Panc1 (cell line): Measurements from ENCODE around the gene HLTF. TPM values are rescaled to one million over a fixed set of nuclear protein-coding genes. Genes with fewer than 3 reads are reported as not detected.

ENCODE experiments used
- ATAC-seq: fragments of 200-7000 bp; cut with Tn5 transposase; 2 replicates; pipeline ENCODE4 v1.9.1; 2020; ENCODE audit warnings: mild to moderate bottlenecking, moderate library complexity
- BruUV-seq: library from RNA; stranded (reverse); fragments of 400-500 nt; replicated peaks from 2 replicates; lab custom pipeline; 2021; lab: Mats Ljungman, UMichigan
- CTCF ChIA-PET: fragments of 300-600 bp; sonication (Branson Sonifier 250); formaldehyde crosslinking; loops from one replicate; lab custom pipeline; 2022; ENCODE audit warnings: antibody characterized with exemption; lab: Charles Lee
- POLR2A ChIA-PET: fragments of 300-600 bp; sonication (Branson Sonifier 250); formaldehyde crosslinking; loops from one replicate; lab custom pipeline; 2022; ENCODE audit warnings: antibody characterized with exemption; lab: Charles Lee
- DNase-seq: peaks from one replicate; pipeline ENCODE4 v3.0.0-alpha.2; 2010; ENCODE audit warnings: low read depth, low spot score
- H3K27ac ChIP-seq: 2 replicates; pipeline ENCODE4 v1.5.1; 2011; ENCODE audit warnings: mild to moderate bottlenecking, low read length, inconsistent platforms
- H3K27me3 ChIP-seq: fragments of 200-500 bp; sonication (Bioruptor generic); 2 replicates; pipeline ENCODE4 v1.6.0; 2014; ENCODE audit warnings: low read length, inconsistent platforms; ENCODE audit not compliant: control insufficient read depth, insufficient read depth
- H3K36me3 ChIP-seq: fragments of 200-500 bp; sonication (Bioruptor generic); 2 replicates; pipeline ENCODE4 v1.5.1; 2014; ENCODE audit warnings: inconsistent platforms, mild to moderate bottlenecking, low read length, moderate library complexity; ENCODE audit not compliant: control insufficient read depth, insufficient read depth
- H3K4me1 ChIP-seq: 2 replicates; pipeline ENCODE4 v1.5.1; 2011; ENCODE audit warnings: inconsistent platforms, mild to moderate bottlenecking, low read length, moderate library complexity; ENCODE audit not compliant: control insufficient read depth, insufficient read depth
- H3K4me3 ChIP-seq, 2 experiments: 2 replicates each; pipeline ENCODE4 v1.5.1; 2011 to 2012; ENCODE audit warnings: low read depth in 2 of 2, low read length in 2 of 2, mild to moderate bottlenecking in 2 of 2, inconsistent platforms in 1 of 2, moderate library complexity in 1 of 2
- H3K9me3 ChIP-seq: fragments of 200-500 bp; sonication (Bioruptor generic); 2 replicates; pipeline ENCODE4 v1.5.1; 2014; ENCODE audit warnings: low read depth, mild to moderate bottlenecking, inconsistent platforms, low read length, moderate library complexity; ENCODE audit not compliant: control insufficient read depth, insufficient read depth
- POLR2AphosphoS5 ChIP-seq: IDR thresholded peaks from 2 replicates; pipeline ENCODE4 v1.6.1; 2012; ENCODE audit warnings: mild to moderate bottlenecking, low read depth, low read length, moderate library complexity
- SIN3A ChIP-seq: IDR thresholded peaks from 2 replicates; pipeline ENCODE4 v1.6.1; 2012; ENCODE audit warnings: low read depth, mild to moderate bottlenecking, low read length, moderate library complexity, borderline replicate concordance; ENCODE audit not compliant: insufficient read depth
- TCF7L2 ChIP-seq: IDR thresholded peaks from 2 replicates; pipeline ENCODE4 v1.6.1; 2011; ENCODE audit warnings: mild to moderate bottlenecking, low read depth, low read length, inconsistent platforms
- in situ Hi-C: cut with HindIII; loops from 2 replicates; pipeline ENCODE4 v1.10.0; 2016; ENCODE audit warnings: low sequenced_read_pairs, low pct_unique_long_range_greater_than_20kb
- intact Hi-C: fragments of 100-400 bp; cut with micrococcal nuclease; formaldehyde crosslinking; loops from one replicate; pipeline ENCODE4 v1.10.0; 2022; ENCODE audit not compliant: unreplicated experiment
- total RNA-seq: library from RNA; stranded (reverse); gene quantifications from one replicate; pipeline ENCODE4 v1.2.1, GENCODE V29; 2021; ENCODE audit not compliant: unreplicated experiment
- TF ChIP-seq, protein P1 (sequence below): fragments of 450-650 bp; IDR thresholded peaks from 2 replicates; pipeline ENCODE4 v1.5.1; 2017; ENCODE audit warnings: mild to moderate bottlenecking
- TF ChIP-seq, protein P2 (sequence below), 2 experiments: IDR thresholded peaks; 2 replicates each; pipeline ENCODE4 v1.6.1; 2011 to 2012; ENCODE audit warnings: low read depth in 2 of 2, control low read depth in 1 of 2, low read length in 1 of 2, mild to moderate bottlenecking in 1 of 2, moderate library complexity in 1 of 2; ENCODE audit not compliant: insufficient read depth in 1 of 2

Gene HLTF
- total RNA-seq, 1 experiment from 2014 or later: 106 TPM

DNA sequence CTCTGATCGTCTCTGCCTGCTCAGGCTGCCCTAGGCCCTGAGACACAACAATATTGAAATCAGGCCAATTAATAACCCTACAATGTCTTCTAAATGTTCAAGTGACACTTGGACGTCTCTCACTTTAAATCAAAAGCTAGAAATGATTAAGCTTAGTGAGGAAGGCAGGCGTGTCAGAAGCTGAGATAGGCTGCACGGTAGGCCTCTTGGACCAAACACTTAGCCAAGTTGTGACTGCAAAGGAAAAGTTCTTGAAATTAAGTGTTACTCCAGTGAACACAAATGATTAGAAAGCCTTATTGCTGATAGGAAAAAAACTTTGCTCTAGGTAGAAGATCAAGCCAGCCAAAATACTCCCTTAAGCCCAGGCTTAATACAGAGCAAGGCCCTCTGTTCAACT, 45.3 kb upstream of the HLTF start:
- Histone ChIP-seq H3K9me3 (no peaks in the 10 kb centered on the region), H3K4me3 (peak overlapping the region; percentile 71 to 92), H3K36me3 (no peaks in the 10 kb centered on the region), H3K4me1 (peaks cover 53% of the 10 kb centered on the region), H3K27me3 (no peaks in the 10 kb centered on the region), H3K27ac (peak overlapping the region; percentile 84)
- DNase-seq (no peak), ATAC-seq (no peak)
- BruUV-seq: no TSS peak
- CTCF ChIA-PET: interaction anchor here (0.9 kb wide), 1 partner anchor 176 kb away, joined by 5 read pairs; no protein-coding TSS in a partner anchor
- no peak for TF ChIP-seq POLR2AphosphoS5
- no peak for TF ChIP-seq TCF7L2
- TF ChIP-seq, protein P1, sequence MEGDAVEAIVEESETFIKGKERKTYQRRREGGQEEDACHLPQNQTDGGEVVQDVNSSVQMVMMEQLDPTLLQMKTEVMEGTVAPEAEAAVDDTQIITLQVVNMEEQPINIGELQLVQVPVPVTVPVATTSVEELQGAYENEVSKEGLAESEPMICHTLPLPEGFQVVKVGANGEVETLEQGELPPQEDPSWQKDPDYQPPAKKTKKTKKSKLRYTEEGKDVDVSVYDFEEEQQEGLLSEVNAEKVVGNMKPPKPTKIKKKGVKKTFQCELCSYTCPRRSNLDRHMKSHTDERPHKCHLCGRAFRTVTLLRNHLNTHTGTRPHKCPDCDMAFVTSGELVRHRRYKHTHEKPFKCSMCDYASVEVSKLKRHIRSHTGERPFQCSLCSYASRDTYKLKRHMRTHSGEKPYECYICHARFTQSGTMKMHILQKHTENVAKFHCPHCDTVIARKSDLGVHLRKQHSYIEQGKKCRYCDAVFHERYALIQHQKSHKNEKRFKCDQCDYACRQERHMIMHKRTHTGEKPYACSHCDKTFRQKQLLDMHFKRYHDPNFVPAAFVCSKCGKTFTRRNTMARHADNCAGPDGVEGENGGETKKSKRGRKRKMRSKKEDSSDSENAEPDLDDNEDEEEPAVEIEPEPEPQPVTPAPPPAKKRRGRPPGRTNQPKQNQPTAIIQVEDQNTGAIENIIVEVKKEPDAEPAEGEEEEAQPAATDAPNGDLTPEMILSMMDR: no peak
- TF ChIP-seq SIN3A: no peak
- TF ChIP-seq, protein P2, sequence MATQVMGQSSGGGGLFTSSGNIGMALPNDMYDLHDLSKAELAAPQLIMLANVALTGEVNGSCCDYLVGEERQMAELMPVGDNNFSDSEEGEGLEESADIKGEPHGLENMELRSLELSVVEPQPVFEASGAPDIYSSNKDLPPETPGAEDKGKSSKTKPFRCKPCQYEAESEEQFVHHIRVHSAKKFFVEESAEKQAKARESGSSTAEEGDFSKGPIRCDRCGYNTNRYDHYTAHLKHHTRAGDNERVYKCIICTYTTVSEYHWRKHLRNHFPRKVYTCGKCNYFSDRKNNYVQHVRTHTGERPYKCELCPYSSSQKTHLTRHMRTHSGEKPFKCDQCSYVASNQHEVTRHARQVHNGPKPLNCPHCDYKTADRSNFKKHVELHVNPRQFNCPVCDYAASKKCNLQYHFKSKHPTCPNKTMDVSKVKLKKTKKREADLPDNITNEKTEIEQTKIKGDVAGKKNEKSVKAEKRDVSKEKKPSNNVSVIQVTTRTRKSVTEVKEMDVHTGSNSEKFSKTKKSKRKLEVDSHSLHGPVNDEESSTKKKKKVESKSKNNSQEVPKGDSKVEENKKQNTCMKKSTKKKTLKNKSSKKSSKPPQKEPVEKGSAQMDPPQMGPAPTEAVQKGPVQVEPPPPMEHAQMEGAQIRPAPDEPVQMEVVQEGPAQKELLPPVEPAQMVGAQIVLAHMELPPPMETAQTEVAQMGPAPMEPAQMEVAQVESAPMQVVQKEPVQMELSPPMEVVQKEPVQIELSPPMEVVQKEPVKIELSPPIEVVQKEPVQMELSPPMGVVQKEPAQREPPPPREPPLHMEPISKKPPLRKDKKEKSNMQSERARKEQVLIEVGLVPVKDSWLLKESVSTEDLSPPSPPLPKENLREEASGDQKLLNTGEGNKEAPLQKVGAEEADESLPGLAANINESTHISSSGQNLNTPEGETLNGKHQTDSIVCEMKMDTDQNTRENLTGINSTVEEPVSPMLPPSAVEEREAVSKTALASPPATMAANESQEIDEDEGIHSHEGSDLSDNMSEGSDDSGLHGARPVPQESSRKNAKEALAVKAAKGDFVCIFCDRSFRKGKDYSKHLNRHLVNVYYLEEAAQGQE (IDR thresholded peaks at IDR 0.05; ENCODE audit: insufficient read depth in 1 of 2, low read depth in 2 of 2, low read length in 1 of 2): no peak
- in situ Hi-C loops (no loop called here), intact Hi-C loops (no loop called here)
- POLR2A ChIA-PET: interaction anchor here (0.9 kb wide), 1 partner anchor 23 kb away, joined by 3 read pairs; no protein-coding TSS in a partner anchor

DNA sequence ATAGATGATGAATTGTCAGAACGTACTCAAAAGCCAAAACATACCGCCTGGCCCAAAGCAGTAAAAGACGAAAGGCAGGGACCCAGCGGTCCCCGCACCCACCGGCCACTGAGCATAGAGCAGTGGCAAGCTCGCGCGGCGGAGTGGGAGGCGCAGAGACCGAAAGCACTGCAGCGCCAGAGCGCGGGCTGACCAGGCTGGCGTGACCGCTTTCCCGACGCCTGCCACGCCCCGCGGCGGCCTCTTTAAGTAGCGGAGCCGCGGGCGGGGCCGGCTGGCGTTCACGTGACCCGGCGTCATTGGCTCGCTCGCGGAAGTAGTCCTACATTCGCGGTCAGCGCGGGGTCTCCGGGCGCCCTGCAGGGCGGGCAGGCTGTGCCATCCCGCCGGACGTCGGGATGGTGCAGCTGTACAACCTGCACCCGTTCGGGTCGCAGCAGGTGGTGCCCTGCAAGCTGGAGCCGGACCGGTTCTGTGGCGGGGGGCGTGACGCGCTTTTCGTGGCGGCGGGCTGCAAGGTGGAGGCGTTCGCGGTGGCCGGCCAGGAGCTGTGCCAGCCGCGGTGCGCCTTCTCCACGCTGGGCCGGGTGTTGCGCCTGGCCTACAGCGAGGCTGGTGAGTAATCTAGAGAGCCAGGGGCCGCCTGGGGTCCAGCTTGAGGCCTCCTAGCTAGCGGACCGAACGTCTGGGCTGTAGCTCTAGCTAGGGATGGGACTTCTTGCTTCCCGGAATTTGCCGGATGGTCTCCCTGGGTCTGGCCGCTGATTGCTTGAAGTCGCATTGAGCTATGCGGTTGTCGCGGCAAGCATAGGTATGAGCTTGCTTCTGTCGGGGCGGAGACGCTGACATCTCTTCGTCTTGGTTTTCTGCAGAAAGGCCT, 43.2 kb upstream of the HLTF start, which contains the start of gene HPS3:
TSS of gene HPS3 (plus strand) at position 313 of the 880 bp plus-strand sequence. CDS start at position 399, 86 bp downstream.
- no TSS peak for BruUV-seq
- ATAC-seq (peak; percentile 93), DNase-seq (peak; percentile 54)
- POLR2A ChIA-PET: interaction anchor here (0.6 to 1.1 kb wide), 2 partner anchors 155 to 248 kb away, joined by 3 read pairs; partner anchors contain the start of gene TM4SF1
- Histone ChIP-seq H3K27me3 (no peaks in the 10 kb centered on the region), H3K9me3 (no peaks in the 10 kb centered on the region), H3K4me3 (peak within 1 kb of the TSS; percentile 71 to 92), H3K36me3 (no peaks in the 10 kb centered on the region), H3K4me1 (peaks cover 39% of the 10 kb centered on the region), H3K27ac (peak within 1 kb of the TSS; percentile 84)
- in situ Hi-C loops: no loop called here
- TF ChIP-seq TCF7L2: peak; percentile 96
- TF ChIP-seq, protein P2 (IDR thresholded peaks at IDR 0.05; ENCODE audit: insufficient read depth in 1 of 2, low read depth in 2 of 2, low read length in 1 of 2): peak in 1 of 2 experiments; percentile 66; a peak in 1 of 4 replicates
- TF ChIP-seq SIN3A: peak; percentile 99; the same call in 1 of the 2 replicates
- TF ChIP-seq, protein P1: no peak
- TF ChIP-seq POLR2AphosphoS5: peak; percentile 95
- intact Hi-C loops: loop anchor here (2.0 kb wide), 1 partner anchor 143 kb away; no protein-coding TSS in a partner anchor
- CTCF ChIA-PET: interaction anchor here (1.4 kb wide), 1 partner anchor 9 kb away, joined by 6 read pairs; no protein-coding TSS in a partner anchor
